ENCODE measurements around the gene ACAD8. TPM values are rescaled to one million over a fixed set of nuclear protein-coding genes. Genes with fewer than 3 reads are reported as not detected.

ACAD8 gene
- total and polyA plus RNA-seq, 10 donors, result 15.7 to 37.5 (median 27.2) TPM

DNA sequence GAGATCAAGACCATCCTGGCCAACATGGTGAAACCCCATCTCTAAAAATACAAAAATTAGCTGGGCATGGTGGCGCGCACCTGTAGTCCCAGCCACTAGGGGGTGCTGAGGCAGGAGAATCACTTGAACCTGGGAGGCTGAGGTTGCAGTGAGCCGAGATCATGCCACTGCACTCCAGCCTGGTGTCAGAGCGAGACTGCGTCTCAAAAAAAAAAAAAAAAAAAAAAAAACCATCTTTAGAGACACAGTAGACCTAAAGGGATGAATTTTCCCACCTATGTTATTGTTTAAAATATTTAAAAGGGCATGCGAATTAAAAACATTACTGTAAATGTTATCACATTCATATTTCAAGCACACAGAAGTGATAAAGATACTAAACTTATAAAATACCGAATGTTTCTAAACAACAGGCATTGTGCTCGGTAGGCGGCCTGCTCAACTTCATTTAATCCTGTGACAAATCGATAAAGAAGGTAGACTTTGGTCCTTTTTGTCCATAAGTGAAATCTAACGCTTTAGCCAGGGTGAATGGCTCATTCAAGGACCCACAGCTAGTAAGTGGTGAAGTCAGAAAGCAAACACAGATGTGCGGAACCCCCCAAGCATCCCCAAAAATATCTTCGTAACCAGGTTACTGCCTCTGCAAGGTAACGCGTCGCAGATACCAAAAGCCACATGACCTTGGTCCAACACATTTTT, 45.7 kb upstream of the ACAD8 start:
- Histone ChIP-seq H3K27ac (no peak overlapping the region), H3K4me1 (no peaks in the 10 kb centered on the region), H3K9me3 (no peaks in the 10 kb centered on the region), H3K36me3 (peaks cover 6 to 87% (median 54%) of the 10 kb centered on the region in 6 donors), H3K4me3 (no peak overlapping the region), H3K27me3 (replicated peaks in 1 of 7) (no peaks in the 10 kb centered on the region)
- DNase-seq, result peak; percentile 85
- TF ChIP-seq, protein P1, sequence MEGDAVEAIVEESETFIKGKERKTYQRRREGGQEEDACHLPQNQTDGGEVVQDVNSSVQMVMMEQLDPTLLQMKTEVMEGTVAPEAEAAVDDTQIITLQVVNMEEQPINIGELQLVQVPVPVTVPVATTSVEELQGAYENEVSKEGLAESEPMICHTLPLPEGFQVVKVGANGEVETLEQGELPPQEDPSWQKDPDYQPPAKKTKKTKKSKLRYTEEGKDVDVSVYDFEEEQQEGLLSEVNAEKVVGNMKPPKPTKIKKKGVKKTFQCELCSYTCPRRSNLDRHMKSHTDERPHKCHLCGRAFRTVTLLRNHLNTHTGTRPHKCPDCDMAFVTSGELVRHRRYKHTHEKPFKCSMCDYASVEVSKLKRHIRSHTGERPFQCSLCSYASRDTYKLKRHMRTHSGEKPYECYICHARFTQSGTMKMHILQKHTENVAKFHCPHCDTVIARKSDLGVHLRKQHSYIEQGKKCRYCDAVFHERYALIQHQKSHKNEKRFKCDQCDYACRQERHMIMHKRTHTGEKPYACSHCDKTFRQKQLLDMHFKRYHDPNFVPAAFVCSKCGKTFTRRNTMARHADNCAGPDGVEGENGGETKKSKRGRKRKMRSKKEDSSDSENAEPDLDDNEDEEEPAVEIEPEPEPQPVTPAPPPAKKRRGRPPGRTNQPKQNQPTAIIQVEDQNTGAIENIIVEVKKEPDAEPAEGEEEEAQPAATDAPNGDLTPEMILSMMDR (IDR thresholded peaks at IDR 0.05 in 8 of 11, conservative IDR thresholded peaks at IDR 0.05 in 3 of 11), result peak; percentile 64 to 84 (median 80)
- TF ChIP-seq POLR2A (IDR thresholded peaks at IDR 0.05), result no peak
- intact Hi-C loops (cut with DNase I; ENCODE audit: low total_unique reads), result loop anchor here (10.0 kb wide), 1 partner anchor 47 kb away; the partner anchor contains the start of genes ACAD8 and THYN1
- 76 to 86% (median 85%) methylated on average over 16 of the region's 16 CpGs for WGBS, 5 donors

DNA sequence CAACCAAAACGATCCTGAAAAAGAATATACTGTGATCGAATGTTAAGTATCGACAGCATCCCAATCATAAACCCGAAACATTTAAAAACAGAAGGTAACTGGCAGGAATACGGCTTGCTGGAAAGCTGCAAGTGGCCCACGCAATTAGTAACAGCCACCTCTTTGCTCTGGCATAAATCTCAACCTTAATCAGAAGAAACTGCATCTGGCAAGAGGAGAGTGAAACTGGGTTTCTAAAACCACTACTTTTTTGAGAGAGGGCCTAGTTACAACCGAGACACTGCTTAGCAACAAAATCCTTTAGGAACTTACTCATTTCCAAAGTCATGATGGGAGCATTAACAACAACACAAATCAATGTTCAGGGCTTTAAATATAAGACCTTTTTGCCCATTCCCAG, 37.5 kb upstream of the ACAD8 start:
- DNase-seq, result no peak
- WGBS, 5 donors, result 89 to 95% (median 94%) methylated on average over 7 of the region's 7 CpGs
- intact Hi-C loops (cut with DNase I; ENCODE audit: low total_unique reads), result no loop called here

DNA sequence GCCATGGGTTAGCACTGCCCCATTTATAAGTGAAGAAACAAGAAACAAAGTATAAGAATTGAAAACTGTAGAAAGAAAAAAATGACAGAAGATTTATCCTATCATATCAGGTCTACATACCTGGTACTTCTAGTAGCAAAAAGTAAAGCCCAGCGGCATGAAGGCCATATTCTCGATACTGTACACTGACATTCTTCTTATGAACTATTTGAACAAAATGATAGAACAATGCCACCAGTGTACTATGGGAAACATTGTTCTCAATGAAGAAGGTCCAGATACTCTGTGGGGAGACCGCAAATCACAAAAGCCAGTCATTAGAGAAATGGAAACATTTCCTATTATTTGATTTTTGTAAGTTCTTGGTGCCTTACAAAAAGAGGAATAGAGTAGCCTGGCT, 36.6 kb upstream of the ACAD8 start:
- TF ChIP-seq POLR2A (IDR thresholded peaks at IDR 0.05) (no peak), POLR2AphosphoS5 (IDR thresholded peaks at IDR 0.05) (no peak)
- TF ChIP-seq, protein P1 (IDR thresholded peaks at IDR 0.05 in 8 of 11, conservative IDR thresholded peaks at IDR 0.05 in 3 of 11), result no peak
- WGBS, 5 donors, result 91 to 100% (median 96%) methylated on average over 3 of the region's 3 CpGs
- H3K4me1 ChIP-seq, result peaks cover 0 to 5% (median 0%) of the 10 kb centered on the region in 6 donors
- intact Hi-C loops (cut with DNase I; ENCODE audit: low total_unique reads), result no loop called here
- H3K4me3 ChIP-seq, result no peak overlapping the region
- H3K9me3 ChIP-seq, result no peaks in the 10 kb centered on the region
- no peak for DNase-seq
- peaks cover 0 to 75% (median 22%) of the 10 kb centered on the region in 6 donors for H3K36me3 ChIP-seq
- no peak overlapping the region for H3K27ac ChIP-seq
- H3K27me3 ChIP-seq (replicated peaks in 1 of 7), result no peaks in the 10 kb centered on the region

More for the DNA sequence above, 37.5 kb upstream of the ACAD8 start:
- TF ChIP-seq, protein P1 (IDR thresholded peaks at IDR 0.05 in 8 of 11, conservative IDR thresholded peaks at IDR 0.05 in 3 of 11), result no peak
- TF ChIP-seq POLR2A (IDR thresholded peaks at IDR 0.05) (no peak), POLR2AphosphoS5 (IDR thresholded peaks at IDR 0.05) (no peak)
- Histone ChIP-seq H3K27ac (no peak overlapping the region), H3K9me3 (no peaks in the 10 kb centered on the region), H3K4me3 (no peak overlapping the region), H3K36me3 (peaks cover 0 to 82% (median 23%) of the 10 kb centered on the region in 6 donors), H3K27me3 (replicated peaks in 1 of 7) (no peaks in the 10 kb centered on the region), H3K4me1 (no peaks in the 10 kb centered on the region)

DNA sequence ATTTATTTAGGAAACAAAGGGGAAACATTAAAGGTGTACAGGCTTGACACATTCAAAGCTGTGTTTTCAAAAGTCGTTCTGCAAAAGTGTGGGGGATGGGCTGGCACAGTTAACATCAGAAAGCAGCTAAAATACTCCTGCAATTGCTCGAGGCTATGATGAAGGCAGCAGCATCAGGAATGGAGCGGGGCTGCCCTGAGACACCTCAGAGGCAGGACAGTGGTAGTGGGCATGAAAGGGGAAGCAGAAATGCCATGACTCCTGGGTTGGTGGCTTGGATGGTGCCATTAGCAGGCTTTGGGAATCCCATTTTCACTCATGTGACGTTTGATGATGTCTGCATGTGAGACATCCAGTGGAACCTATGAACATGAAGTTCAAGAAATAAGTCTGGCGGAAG, 30.2 kb upstream of the ACAD8 start:
- TF ChIP-seq, protein P1 (IDR thresholded peaks at IDR 0.05 in 8 of 11, conservative IDR thresholded peaks at IDR 0.05 in 3 of 11), result no peak
- TF ChIP-seq POLR2A (IDR thresholded peaks at IDR 0.05) (no peak), POLR2AphosphoS5 (IDR thresholded peaks at IDR 0.05) (no peak)
- Histone ChIP-seq H3K27ac (peak overlapping the region in 6 of 8 donors; percentile 92 to 97 (median 96)), H3K4me3 (peak overlapping the region; percentile 84 to 98 (median 92)), H3K9me3 (no peaks in the 10 kb centered on the region), H3K36me3 (peaks cover 0 to 25% (median 16%) of the 10 kb centered on the region in 6 donors), H3K4me1 (peaks cover 25 to 57% (median 43%) of the 10 kb centered on the region in 6 donors), H3K27me3 (replicated peaks in 1 of 7) (peaks cover 0 to 11% (median 0%) of the 10 kb centered on the region in 7 donors)
- intact Hi-C loops (cut with DNase I; ENCODE audit: low total_unique reads), result no loop called here
- DNase-seq, result peak; percentile 68
- WGBS, 5 donors, result 8 to 13% (median 9%) methylated on average over 5 of the region's 5 CpGs

Measured in spleen (tissue), 11 donors.